GM19438 (cell line): ENCODE results near the gene ESRRB.
"Not testable (repeated sequence)": the region's sequence is repeated elsewhere in the genome, so short reads cannot be mapped to it uniquely, and the experiment has no call there.

Experiments
- ATAC-seq: cut with Tn5 transposase; IDR thresholded peaks from one replicate; pipeline ENCODE4 v1.9.1; 2021; ENCODE audit warnings: low read depth; ENCODE audit not compliant: unreplicated experiment

Gene ESRRB

GRCh38 chr14:76531821-76532318, 155.9 kb downstream of the ESRRB start:
- ATAC-seq, result no peak

GRCh38 chr14:76536636-76537035, 160.7 kb downstream of the ESRRB start:
- not testable (repeated sequence) for ATAC-seq

GRCh38 chr14:76537906-76538647, 162.1 kb downstream of the ESRRB start:
- ATAC-seq, result no peak

GRCh38 chr14:76538648-76539008, 162.7 kb downstream of the ESRRB start:
- ATAC-seq, result no peak

- ATAC-seq, result no peak
Observed at GRCh38 chr14:76539130-76539529, 163.2 kb downstream of the ESRRB start.

- ATAC-seq, result no peak
Observed at GRCh38 chr14:76541594-76542219, 165.8 kb downstream of the ESRRB start.

GRCh38 chr14:76546426-76547221, 170.7 kb downstream of the ESRRB start:
- no peak for ATAC-seq

GRCh38 chr14:76547831-76548230, 171.9 kb downstream of the ESRRB start:
- no peak for ATAC-seq

- no peak for ATAC-seq
Observed at GRCh38 chr14:76550534-76550933, 174.6 kb downstream of the ESRRB start.

- no peak for ATAC-seq
Observed at GRCh38 chr14:76551116-76551515, 175.2 kb downstream of the ESRRB start.
